GM21526 (cell line): ENCODE results near the gene HOXA4.

ENCODE experiments used
- ATAC-seq: cut with Tn5 transposase; IDR thresholded peaks from one replicate; pipeline ENCODE4 v1.9.1; 2021; ENCODE audit warnings: moderate library complexity; ENCODE audit not compliant: unreplicated experiment, low FRiP score

Gene HOXA4

DNA sequence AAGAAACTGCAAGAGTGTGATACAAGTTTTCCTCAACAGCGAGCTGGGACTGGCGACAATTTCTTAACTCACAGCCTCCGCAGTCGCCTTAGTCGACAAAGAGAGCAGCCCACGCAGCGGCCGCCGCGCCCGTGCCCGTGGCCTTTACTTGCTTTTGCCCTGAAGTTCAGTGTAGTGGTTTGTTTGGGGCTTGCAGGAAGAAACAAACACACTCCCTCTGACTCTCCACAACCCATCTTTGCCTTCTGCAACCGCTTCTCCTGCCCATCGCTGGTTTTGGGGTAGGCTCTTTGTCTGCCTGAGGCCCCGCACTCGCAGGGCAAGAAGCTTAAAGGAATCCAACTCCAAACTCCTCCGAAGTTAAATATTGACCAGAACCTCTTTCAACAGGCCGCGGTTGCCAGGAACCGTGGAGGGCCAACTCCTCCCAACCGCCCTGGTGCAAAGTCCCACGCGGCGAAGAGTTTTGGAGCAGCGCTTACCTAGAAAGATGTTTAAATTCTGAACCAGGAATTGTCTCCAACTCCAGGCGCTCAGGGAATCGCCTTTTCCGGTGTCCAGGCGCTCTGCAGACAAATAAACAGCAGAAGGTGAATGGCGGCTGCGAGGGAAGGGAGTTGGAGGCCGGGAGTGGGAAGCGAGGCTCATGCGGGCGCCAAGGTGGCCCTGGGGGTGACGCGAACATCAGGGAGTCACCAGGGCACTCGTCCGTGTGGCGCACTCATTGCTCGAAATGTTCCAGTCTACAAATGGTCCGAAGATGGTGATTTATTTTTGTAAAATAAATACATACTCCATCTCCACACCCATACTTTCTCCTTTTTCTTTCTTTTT is 8.3 kb downstream of the HOXA4 start:
- ATAC-seq, result no peak

GRCh38 chr7:27121684-27122076 is 8.9 kb downstream of the HOXA4 start:
- ATAC-seq, result no peak

DNA sequence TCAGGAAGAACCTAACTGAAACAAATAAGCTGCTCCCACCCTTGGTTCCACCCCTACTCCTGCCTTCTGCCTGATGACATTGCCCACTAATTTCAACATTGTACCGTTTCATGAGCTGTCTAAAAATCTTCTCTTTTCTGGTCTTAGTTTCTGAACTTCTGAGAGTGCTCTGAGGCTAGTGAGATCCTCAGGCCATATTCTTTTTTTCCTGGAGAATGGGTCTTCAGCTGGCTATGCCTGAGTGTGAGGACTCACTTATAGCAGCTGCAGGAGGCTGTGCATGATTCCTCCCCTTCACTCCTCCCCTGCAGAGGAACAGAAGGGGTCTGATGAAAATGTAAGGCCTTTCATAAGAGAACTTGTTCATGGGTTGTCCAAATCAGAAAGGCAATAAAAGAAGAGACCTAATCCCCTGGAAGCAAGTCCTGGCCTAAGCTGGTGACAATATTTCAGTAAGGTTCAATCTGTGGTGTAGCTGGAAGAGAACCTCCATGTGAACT is 11.1 kb downstream of the HOXA4 start:
- ATAC-seq, result no peak

GRCh38 chr7:27118580-27118979 is 12.0 kb downstream of the HOXA4 start:
- ATAC-seq, result no peak

DNA sequence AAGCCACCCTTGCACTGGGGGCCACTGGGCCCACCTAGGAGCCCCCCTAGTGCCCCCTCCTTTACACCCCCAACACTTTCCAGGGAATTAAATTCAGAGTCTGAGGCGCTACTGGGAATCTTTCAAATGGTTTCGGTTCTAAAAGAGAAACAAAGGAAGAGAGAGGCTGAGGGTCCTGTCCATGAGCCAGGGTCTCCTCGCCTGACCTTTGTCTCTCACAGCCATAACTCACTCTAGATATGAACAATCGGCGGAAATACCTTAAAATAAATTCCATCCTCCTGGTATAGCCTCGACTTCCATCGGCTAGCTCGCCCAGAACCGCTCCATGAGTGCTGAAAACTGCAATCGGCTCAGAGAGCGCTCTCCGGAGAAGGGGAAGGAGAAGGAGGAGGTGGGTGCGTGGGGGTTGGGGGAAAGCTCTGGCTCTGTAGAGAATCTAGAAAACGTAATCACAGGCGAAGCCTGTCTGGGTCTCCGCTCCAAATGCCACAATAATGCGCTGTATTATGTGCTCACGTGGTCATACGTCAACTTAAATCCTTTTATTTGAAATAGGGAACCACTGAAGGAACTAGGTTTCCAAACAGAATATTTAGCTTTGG is 12.6 kb downstream of the HOXA4 start:
- no peak for ATAC-seq

GRCh38 chr7:27116962-27117886 is 13.3 kb downstream of the HOXA4 start:
- no peak for ATAC-seq

- no peak for ATAC-seq
Observed at GRCh38 chr7:27116031-27116961, 14.3 kb downstream of the HOXA4 start.

- ATAC-seq, result no peak
Observed at GRCh38 chr7:27115221-27116026, 15.1 kb downstream of the HOXA4 start.

DNA sequence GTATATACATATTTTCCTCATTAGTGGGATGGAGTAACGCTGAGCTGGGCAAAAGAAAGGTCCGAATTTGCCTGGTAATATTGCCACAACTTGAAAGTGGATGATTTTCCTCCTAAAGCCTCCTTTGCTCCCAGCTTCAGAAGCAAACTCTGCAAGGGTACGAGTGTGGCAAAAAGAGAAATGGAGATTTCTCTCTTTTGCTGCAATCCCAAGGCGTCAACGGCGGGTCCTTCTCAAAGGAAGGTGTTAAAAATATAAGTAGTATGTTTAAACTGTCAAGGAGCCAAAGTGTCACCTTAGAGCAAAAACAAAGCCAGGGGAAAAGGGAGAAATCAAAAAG is 15.7 kb downstream of the HOXA4 start:
- no peak for ATAC-seq

- ATAC-seq, result no peak
Observed at GRCh38 chr7:27113991-27114769, 16.4 kb downstream of the HOXA4 start.

DNA sequence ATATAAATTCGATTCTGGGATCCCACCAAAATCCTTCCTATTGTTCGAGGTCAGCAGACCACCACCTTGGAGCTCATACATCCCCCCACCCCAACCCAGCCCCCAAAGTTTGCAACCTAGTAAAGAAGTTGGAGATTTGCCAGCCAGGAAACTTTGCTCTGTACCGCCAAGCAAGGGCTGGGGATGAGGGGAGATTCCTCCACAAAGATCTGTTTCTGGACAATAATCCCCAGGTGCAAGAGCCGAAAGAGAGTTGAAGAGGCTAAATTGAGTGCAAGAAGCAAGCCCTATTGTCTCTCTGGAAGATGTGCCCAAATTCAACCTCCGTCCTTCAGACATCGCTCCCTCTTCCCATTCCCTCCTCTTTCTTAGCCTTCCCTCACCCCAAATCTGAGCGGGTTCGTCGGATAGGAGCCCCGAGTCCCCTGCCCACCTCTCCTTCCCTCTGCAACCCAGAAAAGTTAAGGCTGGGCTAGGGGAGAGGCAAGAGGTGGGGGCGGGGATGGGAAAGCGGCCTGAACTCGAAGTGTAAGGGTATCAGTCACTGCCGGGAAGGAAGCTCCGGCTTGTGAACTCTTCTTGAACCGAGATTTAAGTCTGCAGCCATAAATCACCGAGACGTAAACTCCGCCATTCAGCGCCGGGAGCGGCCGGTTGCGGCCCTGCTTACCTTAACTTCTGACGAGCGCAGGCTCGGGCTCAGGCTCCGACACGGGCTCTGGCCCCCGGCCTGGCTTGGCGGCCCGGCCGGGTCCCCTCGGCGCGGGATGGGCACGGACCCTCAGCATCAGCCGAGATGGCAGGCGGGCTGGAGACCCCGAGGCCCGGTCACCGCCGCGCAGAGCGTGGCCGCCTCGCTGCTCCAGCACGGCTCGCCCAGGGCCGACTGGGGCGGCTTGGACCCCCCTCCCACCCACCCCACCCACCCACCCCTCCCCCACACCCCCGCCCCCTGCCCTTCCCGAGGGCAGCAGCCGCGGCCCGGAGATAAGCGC is 17.3 kb downstream of the HOXA4 start:
- ATAC-seq, result no peak

DNA sequence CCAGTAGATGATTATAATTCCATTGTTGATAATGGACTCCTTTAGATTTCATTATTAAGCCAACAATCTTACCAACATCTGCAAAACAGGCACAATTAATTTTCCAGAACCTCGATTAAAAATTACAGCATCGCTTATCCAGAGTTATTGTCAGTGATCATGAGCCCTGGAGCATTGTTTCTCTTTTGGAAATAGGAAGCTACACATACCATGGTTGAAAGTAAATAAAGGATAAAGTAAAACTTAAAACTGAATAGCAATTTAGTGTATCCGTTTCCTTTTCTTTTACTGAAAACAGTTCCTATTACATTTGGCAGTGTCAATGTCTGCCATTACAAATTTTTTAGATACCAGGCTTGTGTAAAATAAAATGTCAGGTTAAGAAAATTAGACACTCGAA is 18.2 kb downstream of the HOXA4 start:
- no peak for ATAC-seq

DNA sequence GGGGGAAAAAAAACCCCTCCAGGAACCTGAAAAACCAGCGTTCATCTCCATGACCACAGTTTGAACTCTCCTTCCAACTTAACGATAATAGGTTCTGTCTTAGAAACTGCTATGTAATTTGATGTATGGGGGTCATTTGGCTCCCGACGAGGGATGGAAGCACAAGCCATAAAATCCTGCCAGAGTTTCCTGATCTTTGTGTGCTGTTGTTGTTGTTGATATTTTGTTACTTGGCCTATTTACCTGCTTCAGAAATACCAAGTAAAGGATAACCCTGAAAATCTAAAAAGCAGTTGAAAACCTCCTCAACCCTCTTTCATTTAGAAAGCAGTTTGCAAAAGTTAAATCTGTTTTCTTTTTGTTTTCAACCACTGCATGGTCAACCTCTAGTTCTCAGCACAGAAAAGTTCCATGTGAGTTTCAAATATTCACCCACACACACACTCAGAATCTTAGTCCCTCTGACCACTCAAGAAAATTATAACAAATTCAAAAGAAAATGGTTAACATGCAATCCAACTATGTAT is 18.7 kb downstream of the HOXA4 start:
- ATAC-seq, result no peak

DNA sequence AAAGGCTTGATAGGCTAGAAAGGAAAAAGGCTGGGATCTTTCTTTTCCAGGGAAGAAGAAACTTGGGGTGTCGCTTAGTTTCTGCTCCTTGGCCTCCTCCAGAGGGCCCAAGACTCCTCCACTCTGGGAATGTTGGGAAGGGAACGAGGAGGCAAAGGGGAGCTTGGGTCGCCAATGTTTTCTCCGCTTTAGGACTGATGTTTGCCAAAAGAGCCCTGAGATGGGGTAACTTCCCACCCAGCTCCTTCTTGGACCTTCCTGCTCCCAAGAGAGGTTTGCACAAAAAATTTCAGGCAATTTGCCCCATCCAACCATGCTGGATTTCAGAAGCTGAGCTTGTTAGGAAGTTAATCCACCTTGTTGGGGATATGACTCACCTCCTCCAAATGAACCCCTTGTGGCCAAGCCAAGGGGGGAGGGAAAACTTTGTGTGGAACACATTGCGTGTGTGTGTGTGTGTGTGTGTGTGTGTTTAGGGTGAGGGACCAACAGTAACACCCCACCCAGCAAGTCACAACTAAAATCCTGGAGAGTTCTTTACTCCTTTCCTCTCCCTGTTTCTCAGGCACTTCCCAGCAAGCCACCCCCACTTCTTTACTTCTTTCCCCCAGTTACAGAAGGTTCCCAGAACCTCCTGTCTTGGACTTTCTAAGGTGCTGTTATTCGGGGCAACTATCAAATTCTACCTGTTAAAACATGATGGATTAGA is 19.4 kb downstream of the HOXA4 start:
- no peak for ATAC-seq

- no peak for ATAC-seq
Observed at GRCh38 chr7:27110186-27111031, 20.1 kb downstream of the HOXA4 start.
